HG02938 (cell line): Measurements from ENCODE around the gene ACTG1.

Source experiments
- ATAC-seq: cut with Tn5 transposase; IDR thresholded peaks from one replicate; pipeline ENCODE4 v1.9.1; 2021; ENCODE audit warnings: mild to moderate bottlenecking, moderate library complexity; ENCODE audit not compliant: unreplicated experiment

Gene ACTG1

GRCh38 chr17:81499601-81499970 is 13.0 kb downstream of the ACTG1 start:
- ATAC-seq, result no peak

- no peak for ATAC-seq
Measured at GRCh38 chr17:81498953-81499600, 13.5 kb downstream of the ACTG1 start.

DNA sequence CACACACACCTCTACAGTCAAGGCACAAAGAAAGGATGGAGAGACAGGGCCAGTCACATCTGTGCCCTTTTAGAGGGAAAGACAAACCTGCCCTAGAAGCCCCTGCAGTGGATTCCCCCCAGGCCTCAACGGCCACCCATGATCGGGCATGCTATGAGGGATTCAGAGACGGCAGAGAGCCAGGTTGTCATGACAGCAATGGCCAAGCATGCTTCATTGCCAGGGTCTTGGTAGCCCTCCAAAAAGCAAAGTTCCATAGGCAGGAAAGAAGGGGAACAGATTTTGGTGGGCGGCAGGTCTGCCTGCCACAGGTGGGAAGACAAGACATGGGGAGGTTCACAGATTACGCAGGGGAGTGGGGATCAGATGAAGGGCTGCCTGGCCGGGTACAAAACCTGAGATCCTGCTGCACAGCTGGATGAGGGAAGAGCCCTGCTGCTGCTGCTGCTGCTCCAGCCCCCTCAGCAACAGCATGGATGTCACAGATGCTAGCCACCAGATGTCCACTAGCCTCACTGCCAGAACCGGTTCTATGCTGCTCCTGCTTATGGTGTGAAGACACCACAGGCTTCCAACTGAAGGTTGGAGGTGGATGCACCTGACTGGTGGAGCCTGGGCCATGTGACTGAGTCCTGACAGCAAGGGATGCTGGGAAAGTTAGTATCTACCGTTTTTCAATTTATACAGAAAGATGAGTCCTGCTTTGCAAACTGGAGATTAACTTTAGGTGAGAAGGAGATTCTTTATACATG is 17.8 kb downstream of the ACTG1 start:
- no peak for ATAC-seq

GRCh38 chr17:81493198-81494038 is 19.2 kb downstream of the ACTG1 start:
- ATAC-seq, result no peak

DNA sequence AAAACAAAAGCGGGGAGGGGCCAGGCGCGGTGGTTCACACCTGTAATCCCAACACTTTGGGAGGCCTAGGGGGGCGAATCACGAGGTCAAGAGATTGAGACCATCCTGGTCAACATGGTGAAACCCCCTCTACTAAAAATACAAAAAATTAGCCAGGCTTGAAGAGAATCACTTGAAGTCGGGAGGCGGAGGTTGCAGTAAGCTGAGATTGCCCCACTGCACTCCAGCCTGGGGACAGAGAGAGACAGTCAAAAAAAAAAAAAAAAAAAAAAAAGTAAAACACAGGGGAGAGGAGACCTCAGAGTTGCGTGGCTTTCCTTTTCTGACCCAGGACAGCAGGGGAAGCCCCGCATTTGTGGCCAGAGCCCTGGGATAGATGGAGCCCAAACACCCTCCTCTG is 19.9 kb downstream of the ACTG1 start:
- no peak for ATAC-seq

- ATAC-seq, result no peak
Measured at GRCh38 chr17:81492202-81492601, 20.4 kb downstream of the ACTG1 start.

DNA sequence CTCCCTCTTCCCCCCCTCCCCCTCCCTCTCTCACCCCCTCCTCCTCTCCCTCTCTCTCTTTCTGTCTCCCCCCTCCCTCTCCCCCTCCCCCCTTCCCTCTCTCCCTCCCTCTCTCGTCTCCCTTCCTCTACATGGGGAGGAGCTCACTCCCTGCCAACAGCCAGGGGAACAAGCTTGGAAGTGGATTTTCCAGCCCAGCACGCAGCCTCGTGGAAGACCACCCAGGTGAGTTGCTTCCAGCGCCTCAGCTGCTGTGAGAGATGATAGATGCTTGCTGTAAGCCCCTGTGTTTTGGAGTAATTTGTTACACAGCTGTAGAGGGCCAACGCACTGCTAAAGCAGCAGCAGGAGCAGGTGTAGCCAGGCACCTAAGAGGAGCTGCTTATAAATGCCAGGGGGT is 20.8 kb downstream of the ACTG1 start:
- ATAC-seq, result no peak

- ATAC-seq, result no peak
Measured at GRCh38 chr17:81491181-81491581, 21.4 kb downstream of the ACTG1 start.

- ATAC-seq, result no peak
Measured at GRCh38 chr17:81489998-81490992, 22.3 kb downstream of the ACTG1 start.

- ATAC-seq, result no peak
Measured at GRCh38 chr17:81489012-81489997, 23.3 kb downstream of the ACTG1 start.

DNA sequence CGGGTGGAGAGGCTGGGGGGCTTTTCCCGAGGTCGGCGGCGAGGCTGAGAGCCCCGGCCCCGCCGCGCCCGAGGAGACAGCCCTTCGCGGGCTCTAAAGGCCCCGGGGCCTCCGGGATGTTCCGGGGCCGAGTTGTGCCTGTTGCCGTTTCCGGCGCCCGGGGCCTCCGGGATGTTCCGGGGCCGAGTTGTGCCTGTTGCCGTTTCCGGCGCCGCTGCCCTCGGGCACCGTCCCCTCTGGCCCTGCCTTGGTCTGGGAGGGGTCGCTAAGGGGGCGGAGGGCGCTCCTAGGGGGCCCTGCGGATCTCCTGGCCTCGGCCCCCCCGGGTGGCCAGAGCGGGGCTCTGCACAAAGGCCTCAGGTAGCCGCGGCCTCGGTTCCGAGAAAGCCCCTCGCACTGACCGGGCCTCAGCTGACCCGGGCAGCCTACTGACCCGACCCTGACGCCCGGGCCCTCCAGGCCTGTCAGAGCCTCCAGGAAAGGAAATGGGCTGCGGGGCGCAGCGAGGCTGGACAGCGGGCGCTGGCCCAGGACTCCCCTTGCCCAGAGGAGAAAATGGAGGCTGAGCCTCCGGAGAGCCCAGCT is 24.2 kb downstream of the ACTG1 start:
- no peak for ATAC-seq

DNA sequence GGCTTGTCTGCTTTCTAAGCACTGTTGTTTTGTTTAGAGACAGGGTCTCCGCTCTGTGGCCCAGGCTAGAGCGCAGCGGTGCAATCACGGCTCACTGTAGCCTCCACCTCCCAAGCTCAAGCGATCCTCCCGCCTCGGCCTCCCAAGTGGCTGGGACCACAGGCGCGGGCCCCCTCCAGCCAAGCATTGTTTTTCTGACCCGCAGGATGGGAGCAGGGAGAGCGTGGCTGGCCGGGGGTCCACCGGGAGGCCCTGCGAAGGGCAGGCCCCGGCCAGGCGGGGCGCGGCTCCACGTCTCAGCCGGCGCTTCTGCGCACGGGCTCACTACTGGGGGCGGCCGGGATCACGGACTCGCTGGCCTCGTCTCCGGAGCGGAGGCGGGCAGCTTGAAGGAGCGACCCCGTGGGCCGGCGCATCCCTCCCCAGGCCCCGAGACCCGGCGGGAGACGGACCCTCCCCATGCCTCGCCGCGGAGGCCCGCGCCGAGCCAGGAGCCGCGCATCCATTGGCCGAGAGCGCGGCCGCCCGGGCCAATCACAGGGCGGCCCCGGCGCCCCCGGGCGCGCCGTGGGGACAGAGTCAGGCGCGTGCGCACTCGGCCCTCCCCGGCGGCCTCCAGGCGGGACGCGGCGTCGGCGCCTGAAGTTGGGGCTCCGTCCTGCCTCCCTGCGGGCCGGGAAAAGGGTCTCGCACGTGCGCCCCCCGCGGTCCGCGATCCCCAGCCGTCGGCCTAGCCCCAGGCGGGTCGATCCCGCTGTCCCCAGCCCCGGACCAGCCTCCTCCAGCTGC is 24.9 kb downstream of the ACTG1 start:
- ATAC-seq, result no peak

GRCh38 chr17:81487089-81487486 is 25.5 kb downstream of the ACTG1 start:
- ATAC-seq, result no peak

DNA sequence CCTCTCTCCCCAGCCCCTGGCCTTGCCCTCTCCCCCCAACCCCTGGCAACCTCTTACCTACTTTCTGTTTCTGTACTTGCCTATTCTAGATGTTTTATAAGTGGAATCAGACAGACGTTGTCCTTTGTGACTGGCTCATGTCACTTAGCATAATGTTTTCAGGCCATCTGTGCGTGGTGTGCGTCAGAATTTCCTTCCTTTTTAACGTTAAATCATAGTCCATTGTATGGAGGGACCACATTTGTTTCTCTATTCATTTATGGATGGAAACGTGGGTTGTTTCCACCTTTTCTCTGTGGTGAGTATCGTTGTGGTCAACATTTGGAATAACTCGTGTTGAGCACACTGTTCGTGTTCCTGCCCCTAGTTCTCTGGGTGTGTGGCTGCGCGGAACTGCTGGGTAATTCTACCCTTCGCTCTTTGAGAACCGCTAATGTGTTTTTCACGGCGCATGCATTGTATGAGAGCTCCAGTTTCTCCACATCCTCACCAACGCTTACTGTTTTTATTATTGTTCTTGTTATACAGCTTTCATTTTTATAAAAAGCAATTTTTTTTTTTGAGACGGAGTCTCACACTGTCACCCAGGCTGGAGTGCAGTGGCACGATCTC is 26.3 kb downstream of the ACTG1 start:
- no peak for ATAC-seq

DNA sequence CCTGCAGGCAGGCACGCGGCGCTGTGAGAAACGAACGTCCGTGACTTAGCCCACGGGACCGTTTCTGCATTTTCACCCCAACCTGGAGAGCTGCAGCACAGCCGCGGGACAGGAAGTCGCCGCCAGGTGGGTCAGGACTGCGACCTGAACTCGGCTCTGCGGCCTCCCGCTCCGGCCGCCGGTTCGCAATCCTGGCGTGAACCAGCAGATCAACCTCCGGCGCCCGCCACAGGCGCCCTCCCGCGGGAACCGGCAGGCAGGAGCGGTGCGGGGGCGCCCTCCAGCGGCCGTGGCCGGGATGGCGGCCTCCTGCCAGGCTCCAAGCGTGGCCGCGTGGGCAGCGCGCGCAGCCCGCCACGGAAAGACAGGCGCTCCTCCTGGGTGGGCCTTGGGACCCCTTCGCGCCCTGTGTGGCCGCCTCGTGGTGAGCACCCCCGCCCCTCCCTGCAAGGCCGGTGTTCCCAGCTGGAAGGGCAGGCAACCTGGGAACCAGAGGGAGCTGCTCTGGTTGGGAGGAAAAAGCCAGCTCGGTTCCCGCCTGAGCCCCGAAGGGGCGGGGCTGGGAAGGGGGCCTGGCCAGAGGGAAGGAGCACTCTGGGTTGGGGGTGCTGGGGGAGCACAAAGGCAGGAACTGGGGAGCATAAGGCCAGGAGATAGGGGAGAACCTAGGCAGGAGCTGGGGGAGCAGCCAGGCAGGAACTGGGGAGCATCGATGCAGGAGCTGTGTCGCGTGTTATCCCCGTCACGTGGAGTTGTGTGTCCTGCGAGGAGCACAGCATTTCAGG is 28.2 kb downstream of the ACTG1 start:
- peak; percentile 65 for ATAC-seq

GRCh38 chr17:81483862-81484194 is 28.8 kb downstream of the ACTG1 start:
- no peak for ATAC-seq
